CD1c-positive myeloid dendritic cell (primary cell): ENCODE results near the gene GPBP1L1.
"Not testable (repeated sequence)": the region's sequence is repeated elsewhere in the genome, so short reads cannot be mapped to it uniquely, and the experiment has no call there.

Experiments used
- DNase-seq: peaks from one replicate; pipeline ENCODE4 v3.0.0-alpha.2; 2016; ENCODE audit errors: extremely low spot score

GPBP1L1 gene

GRCh38 chr1:45686288-45687013, at the start of gene GPBP1L1:
GPBP1L1 (minus strand) TSS chr1:45686533; CDS start chr1:45659087, 27,446 bp downstream.
- DNase-seq = peak; percentile 97

GRCh38 chr1:45730780-45731319, 44.5 kb upstream of the GPBP1L1 start:
- DNase-seq = no peak

- DNase-seq = peak; percentile 14
These were observed 43.9 kb upstream of the GPBP1L1 start for GRCh38 chr1:45730075-45730779.

- not testable (repeated sequence) for DNase-seq
These were observed 39.7 kb upstream of the GPBP1L1 start for GRCh38 chr1:45726007-45726406.

GRCh38 chr1:45723248-45723930, 37.1 kb upstream of the GPBP1L1 start:
- DNase-seq = no peak

- peak; percentile 18 for DNase-seq
These were observed 36.5 kb upstream of the GPBP1L1 start for GRCh38 chr1:45722809-45723208.

GRCh38 chr1:45721207-45721606, 34.9 kb upstream of the GPBP1L1 start:
- no peak for DNase-seq

GRCh38 chr1:45718289-45718688, 32.0 kb upstream of the GPBP1L1 start:
- no peak for DNase-seq

GRCh38 chr1:45717386-45717785, 31.1 kb upstream of the GPBP1L1 start:
- not testable (repeated sequence) for DNase-seq

GRCh38 chr1:45716700-45717099, 30.4 kb upstream of the GPBP1L1 start:
- DNase-seq = no peak

GRCh38 chr1:45713711-45714110, 27.4 kb upstream of the GPBP1L1 start:
- no peak for DNase-seq

GRCh38 chr1:45704637-45705036, 18.3 kb upstream of the GPBP1L1 start:
- no peak for DNase-seq

- no peak for DNase-seq
These were observed 8.5 kb upstream of the GPBP1L1 start for GRCh38 chr1:45694823-45695222.

- DNase-seq = not testable (repeated sequence)
These were observed 7.5 kb upstream of the GPBP1L1 start for GRCh38 chr1:45693811-45694210.

- peak; percentile 92 for DNase-seq
These were observed 1.7 kb upstream of the GPBP1L1 start, which contains the start of gene TMEM69 for GRCh38 chr1:45687754-45688740. TMEM69 (plus strand) TSS chr1:45688181; CDS start chr1:45691069, 2,888 bp downstream.

GRCh38 chr1:45687014-45687753, 851 bp upstream of the GPBP1L1 start:
- peak; percentile 99 for DNase-seq

GRCh38 chr1:45686015-45686287, 382 bp downstream of the GPBP1L1 start:
- peak; percentile 62 for DNase-seq

- peak; percentile 50 for DNase-seq
These were observed 872 bp downstream of the GPBP1L1 start for GRCh38 chr1:45685308-45686014.

- no peak for DNase-seq
These were observed 1.9 kb downstream of the GPBP1L1 start for GRCh38 chr1:45684402-45684801.

- DNase-seq = no peak
These were observed 3.4 kb downstream of the GPBP1L1 start for GRCh38 chr1:45682942-45683341.
